ENCODE measurements around the gene FAM131A.

- TF ChIP-seq FOXA1 (IDR thresholded peaks at IDR 0.05): no peak
- no peak for TF ChIP-seq BHLHE40 (IDR thresholded peaks at IDR 0.05; ENCODE audit: borderline replicate concordance)
- no peak for TF ChIP-seq ZNF384 (IDR thresholded peaks at IDR 0.05)
- TF ChIP-seq LEF1 (IDR thresholded peaks at IDR 0.05; ENCODE audit: borderline replicate concordance): no peak
- TF ChIP-seq PKNOX1 (IDR thresholded peaks at IDR 0.05): no peak
- TF ChIP-seq FOXM1 (IDR thresholded peaks at IDR 0.05; ENCODE audit: borderline replicate concordance): no peak
- no peak for TF ChIP-seq ELF4 (IDR thresholded peaks at IDR 0.05)
- no peak for TF ChIP-seq SP1 (IDR thresholded peaks at IDR 0.05)
- TF ChIP-seq ARNT (IDR thresholded peaks at IDR 0.05): no peak
Observed at GRCh38 chr3:184383033-184383740, 45.8 kb downstream of the FAM131A start.
